ENCODE results near the gene LGALS12. TPM values are rescaled to one million over a fixed set of nuclear protein-coding genes. Genes with fewer than 3 reads are reported as not detected.

The LGALS12 gene
- total RNA-seq, 4 donors from 2014 or later: 0.76 to 6.3 (median 2.3) TPM; not detected in 1

DNA sequence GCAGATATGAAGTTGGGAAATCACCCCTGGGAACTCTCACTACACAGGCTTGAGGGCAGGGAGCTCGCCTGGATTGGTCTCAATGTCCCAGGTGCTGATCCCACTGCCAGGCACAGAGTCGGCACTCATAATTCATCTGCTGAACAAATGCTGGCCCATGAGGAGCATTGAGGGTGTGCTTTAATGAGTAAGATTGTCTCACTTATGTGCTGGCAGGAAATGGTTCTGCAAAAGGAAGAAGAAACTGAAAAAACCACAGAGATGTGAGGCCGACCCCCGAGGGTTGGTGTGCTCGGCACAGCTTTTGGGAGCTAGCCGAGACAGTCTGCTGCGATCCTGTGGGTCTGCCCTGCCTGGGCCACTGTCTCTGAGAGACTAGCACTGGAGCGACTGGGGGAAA lies 47.9 kb downstream of the LGALS12 start:
- no peak for TF ChIP-seq EP300 (IDR thresholded peaks at IDR 0.05)
- TF ChIP-seq POLR2AphosphoS5 (IDR thresholded peaks at IDR 0.05): no peak
- TF ChIP-seq, protein P1, sequence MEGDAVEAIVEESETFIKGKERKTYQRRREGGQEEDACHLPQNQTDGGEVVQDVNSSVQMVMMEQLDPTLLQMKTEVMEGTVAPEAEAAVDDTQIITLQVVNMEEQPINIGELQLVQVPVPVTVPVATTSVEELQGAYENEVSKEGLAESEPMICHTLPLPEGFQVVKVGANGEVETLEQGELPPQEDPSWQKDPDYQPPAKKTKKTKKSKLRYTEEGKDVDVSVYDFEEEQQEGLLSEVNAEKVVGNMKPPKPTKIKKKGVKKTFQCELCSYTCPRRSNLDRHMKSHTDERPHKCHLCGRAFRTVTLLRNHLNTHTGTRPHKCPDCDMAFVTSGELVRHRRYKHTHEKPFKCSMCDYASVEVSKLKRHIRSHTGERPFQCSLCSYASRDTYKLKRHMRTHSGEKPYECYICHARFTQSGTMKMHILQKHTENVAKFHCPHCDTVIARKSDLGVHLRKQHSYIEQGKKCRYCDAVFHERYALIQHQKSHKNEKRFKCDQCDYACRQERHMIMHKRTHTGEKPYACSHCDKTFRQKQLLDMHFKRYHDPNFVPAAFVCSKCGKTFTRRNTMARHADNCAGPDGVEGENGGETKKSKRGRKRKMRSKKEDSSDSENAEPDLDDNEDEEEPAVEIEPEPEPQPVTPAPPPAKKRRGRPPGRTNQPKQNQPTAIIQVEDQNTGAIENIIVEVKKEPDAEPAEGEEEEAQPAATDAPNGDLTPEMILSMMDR (IDR thresholded peaks at IDR 0.05): no peak
- no peak for TF ChIP-seq POLR2A (IDR thresholded peaks at IDR 0.05)
- Histone ChIP-seq H3K4me3 (no peak overlapping the region), H3K4me1 (no peaks in the 10 kb centered on the region), H3K27ac (no peak overlapping the region), H3K9me3 (no peaks in the 10 kb centered on the region), H3K27me3 (no peaks in the 10 kb centered on the region), H3K36me3 (no peaks in the 10 kb centered on the region)
- WGBS: 53% methylated on average over 8 of the region's 8 CpGs
- DNase-seq (ENCODE audit: low spot score in 2 of 2): no peak

DNA sequence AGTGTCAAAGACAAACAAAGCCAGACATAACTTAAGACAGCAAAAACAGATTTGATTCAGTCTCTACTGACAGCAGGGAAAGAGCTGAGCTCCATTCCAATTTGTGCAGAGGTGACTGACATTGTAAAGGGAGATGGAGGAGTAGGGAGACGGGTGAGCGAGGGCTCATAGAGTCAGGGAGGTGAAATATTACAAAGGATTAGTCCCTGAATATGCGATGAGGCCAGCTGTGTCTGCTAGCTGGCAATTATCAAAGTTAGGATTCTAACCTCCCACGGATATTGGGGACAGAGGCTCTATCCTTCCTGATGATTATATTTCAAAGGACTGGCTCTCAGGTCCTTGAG lies 49.0 kb downstream of the LGALS12 start:
- H3K27ac ChIP-seq: no peak overlapping the region
- no peak for DNase-seq (ENCODE audit: low spot score in 2 of 2)
- no peaks in the 10 kb centered on the region for H3K36me3 ChIP-seq
- no peak for TF ChIP-seq POLR2AphosphoS5 (IDR thresholded peaks at IDR 0.05)
- no peak for TF ChIP-seq POLR2A (IDR thresholded peaks at IDR 0.05)
- TF ChIP-seq, protein P1 (IDR thresholded peaks at IDR 0.05): no peak
- no peak for TF ChIP-seq EP300 (IDR thresholded peaks at IDR 0.05)
- no peaks in the 10 kb centered on the region for H3K9me3 ChIP-seq
- whole genome bisulfite sequencing: 77% methylated on average over 4 of the region's 4 CpGs
- no peaks in the 10 kb centered on the region for H3K4me1 ChIP-seq
- H3K4me3 ChIP-seq: no peak overlapping the region
- H3K27me3 ChIP-seq: no peaks in the 10 kb centered on the region

DNA sequence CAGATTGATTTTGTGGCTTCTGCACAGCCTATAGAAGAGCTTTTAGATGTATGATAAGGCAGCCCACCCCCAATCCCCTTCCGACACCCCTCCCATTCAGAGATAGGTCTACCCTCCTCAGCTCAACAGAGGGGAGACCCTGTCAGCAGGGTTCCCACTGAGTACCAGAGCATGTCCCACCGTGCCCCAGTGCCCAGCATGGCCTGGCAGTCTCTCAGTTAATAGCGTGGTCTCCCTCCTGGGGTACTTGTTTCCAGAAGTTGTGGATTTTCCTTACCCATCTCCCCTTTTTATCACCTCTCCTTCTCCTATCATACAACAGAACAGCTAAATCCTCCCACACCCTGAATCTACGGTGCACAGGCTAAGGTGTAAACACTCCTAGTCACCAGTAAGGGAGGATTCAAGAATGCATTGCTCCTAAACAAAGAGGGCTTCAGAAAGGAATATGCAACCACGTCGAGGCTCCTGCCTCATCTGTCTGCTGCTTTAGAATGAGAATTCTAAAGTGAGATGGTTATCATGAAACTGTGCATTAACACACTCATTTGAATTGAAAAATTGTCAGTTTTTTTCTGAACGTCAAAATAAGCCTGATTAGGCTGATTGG lies 50.6 kb downstream of the LGALS12 start:
- no peaks in the 10 kb centered on the region for H3K36me3 ChIP-seq
- no peaks in the 10 kb centered on the region for H3K27me3 ChIP-seq
- H3K27ac ChIP-seq: no peak overlapping the region
- H3K4me1 ChIP-seq: peaks cover 8% of the 10 kb centered on the region
- no peaks in the 10 kb centered on the region for H3K9me3 ChIP-seq
- no peak overlapping the region for H3K4me3 ChIP-seq
- TF ChIP-seq EP300 (IDR thresholded peaks at IDR 0.05): no peak
- TF ChIP-seq POLR2A (IDR thresholded peaks at IDR 0.05): no peak
- TF ChIP-seq, protein P1 (IDR thresholded peaks at IDR 0.05): no peak
- TF ChIP-seq POLR2AphosphoS5 (IDR thresholded peaks at IDR 0.05): no peak
- 75% methylated on average over 7 of the region's 7 CpGs for whole genome bisulfite sequencing
- no peak for DNase-seq (ENCODE audit: low spot score in 2 of 2)

DNA sequence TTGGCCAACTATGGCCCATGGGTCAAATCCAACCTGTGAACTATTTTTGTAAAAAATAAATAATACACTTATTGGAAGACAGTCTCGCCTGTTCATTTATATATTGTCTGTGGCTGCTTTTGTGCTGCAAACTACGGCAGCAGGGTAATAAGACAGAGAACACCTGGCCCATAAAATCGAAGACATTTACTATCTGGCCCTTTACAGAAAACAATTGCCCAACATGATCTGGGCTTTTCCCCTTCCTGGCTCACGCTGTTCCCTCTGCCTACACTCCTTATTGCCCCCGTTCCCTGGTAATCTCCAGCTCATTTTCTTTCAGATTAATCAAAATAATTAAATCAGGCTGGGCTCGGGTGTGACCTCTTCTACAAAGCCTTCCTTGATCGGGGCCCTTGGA lies 51.7 kb downstream of the LGALS12 start:
- TF ChIP-seq POLR2AphosphoS5 (IDR thresholded peaks at IDR 0.05): no peak
- Histone ChIP-seq H3K9me3 (no peaks in the 10 kb centered on the region), H3K4me1 (peaks cover 8% of the 10 kb centered on the region), H3K27me3 (no peaks in the 10 kb centered on the region), H3K4me3 (no peak overlapping the region), H3K36me3 (no peaks in the 10 kb centered on the region), H3K27ac (no peak overlapping the region)
- WGBS: 77% methylated on average over 7 of the region's 7 CpGs
- no peak for DNase-seq (ENCODE audit: low spot score in 2 of 2)

DNA sequence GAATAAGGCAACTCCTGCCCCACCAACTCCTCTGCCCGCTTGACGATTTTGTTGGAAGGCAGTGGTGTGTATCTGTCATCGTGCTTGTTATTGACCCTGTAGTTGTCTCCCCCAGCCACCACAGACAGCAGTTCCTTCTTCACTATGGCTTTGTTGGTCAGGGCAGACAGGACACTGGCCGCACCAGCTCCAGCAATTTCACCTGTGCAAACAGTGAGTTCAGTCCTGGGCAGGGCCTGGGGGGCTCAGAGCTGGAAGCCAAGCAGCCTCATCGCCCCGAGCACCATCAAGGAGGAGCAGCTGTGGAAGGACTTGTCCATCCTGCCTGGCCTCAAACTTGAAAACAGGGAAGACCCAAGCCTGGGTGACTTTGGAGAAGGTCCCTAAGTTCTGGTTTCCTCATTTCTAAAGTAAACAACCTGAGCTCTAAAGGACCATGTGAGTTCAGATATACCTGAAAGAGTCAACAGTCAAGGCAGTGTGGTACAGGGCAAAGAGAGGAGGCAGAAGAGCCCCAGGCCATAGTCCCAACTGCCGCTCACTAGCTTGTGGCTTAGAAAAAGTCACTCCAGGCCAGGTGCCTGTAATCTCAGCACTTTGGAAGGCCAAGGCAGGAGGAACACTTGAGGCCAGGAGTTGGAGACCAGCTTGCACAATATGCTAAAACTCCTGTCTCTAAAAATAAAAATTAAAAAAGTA lies 52.7 kb downstream of the LGALS12 start:
- 95% methylated on average over 5 of the region's 7 CpGs for WGBS
- TF ChIP-seq EP300 (IDR thresholded peaks at IDR 0.05) (no peak), POLR2A (IDR thresholded peaks at IDR 0.05) (no peak), POLR2AphosphoS5 (IDR thresholded peaks at IDR 0.05) (no peak)
- TF ChIP-seq, protein P1 (IDR thresholded peaks at IDR 0.05): no peak
- peaks cover 8% of the 10 kb centered on the region for H3K4me1 ChIP-seq

More for the DNA sequence above, 52.7 kb downstream of the LGALS12 start:
- no peak overlapping the region for H3K27ac ChIP-seq
- no peaks in the 10 kb centered on the region for H3K36me3 ChIP-seq
- H3K9me3 ChIP-seq: no peaks in the 10 kb centered on the region
- no peak for DNase-seq (ENCODE audit: low spot score in 2 of 2)
- no peaks in the 10 kb centered on the region for H3K27me3 ChIP-seq
- no peak overlapping the region for H3K4me3 ChIP-seq

All from suprapubic skin (tissue), 4 donors.